Peyer's patch (tissue), 4 donors: ENCODE data around the gene PRICKLE4.

Experiments
- POLR2A ChIP-seq, 2 donors: fragments of 450-650 bp; IDR thresholded peaks; one replicate each; pipeline ENCODE4 v1.5.1; 2017; ENCODE audit warnings: antibody characterized with exemption in 2 of 2, mild to moderate bottlenecking in 2 of 2, moderate library complexity in 2 of 2
- TF ChIP-seq, protein P1 (sequence below), 6 experiments: fragments of 450-650 bp in 4 of 6; fragments of 200-600 bp in 2 of 6; sonication (generic) in 1 of 6; IDR thresholded peaks; one replicate each; pipeline ENCODE4 v1.5.1; 2017 to 2019; ENCODE audit warnings: antibody characterized with exemption in 6 of 6, mild to moderate bottlenecking in 3 of 6, moderate library complexity in 1 of 6

DNA sequence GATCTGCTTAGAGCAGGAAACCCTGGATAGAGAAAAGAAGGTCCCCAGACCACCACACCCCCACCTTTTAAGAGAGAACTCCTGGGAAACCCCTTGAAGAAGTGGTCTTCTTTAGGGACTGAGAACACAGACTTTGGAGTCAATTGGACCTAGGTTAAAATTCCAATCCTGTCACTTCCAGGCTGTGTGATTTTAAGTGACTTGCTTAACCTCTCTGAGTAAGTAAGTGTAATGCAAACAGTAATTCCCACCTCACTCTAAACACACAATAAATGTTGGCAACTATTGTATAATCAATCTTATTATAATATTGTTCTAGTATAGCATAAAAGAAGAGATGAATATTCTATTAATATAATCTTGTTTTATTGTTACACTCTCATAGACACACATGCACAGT is 48.4 kb upstream of the PRICKLE4 start:
- TF ChIP-seq, protein P1, sequence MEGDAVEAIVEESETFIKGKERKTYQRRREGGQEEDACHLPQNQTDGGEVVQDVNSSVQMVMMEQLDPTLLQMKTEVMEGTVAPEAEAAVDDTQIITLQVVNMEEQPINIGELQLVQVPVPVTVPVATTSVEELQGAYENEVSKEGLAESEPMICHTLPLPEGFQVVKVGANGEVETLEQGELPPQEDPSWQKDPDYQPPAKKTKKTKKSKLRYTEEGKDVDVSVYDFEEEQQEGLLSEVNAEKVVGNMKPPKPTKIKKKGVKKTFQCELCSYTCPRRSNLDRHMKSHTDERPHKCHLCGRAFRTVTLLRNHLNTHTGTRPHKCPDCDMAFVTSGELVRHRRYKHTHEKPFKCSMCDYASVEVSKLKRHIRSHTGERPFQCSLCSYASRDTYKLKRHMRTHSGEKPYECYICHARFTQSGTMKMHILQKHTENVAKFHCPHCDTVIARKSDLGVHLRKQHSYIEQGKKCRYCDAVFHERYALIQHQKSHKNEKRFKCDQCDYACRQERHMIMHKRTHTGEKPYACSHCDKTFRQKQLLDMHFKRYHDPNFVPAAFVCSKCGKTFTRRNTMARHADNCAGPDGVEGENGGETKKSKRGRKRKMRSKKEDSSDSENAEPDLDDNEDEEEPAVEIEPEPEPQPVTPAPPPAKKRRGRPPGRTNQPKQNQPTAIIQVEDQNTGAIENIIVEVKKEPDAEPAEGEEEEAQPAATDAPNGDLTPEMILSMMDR (IDR thresholded peaks at IDR 0.05), result no peak
- no peak for TF ChIP-seq POLR2A (IDR thresholded peaks at IDR 0.05)
